ENCODE data around the gene TUNAR. TPM values are rescaled to one million over a fixed set of nuclear protein-coding genes. Genes with fewer than 3 reads are reported as not detected.

The TUNAR gene
- total and polyA plus RNA-seq, 12 donors: 0.06 TPM; not detected in 11

DNA sequence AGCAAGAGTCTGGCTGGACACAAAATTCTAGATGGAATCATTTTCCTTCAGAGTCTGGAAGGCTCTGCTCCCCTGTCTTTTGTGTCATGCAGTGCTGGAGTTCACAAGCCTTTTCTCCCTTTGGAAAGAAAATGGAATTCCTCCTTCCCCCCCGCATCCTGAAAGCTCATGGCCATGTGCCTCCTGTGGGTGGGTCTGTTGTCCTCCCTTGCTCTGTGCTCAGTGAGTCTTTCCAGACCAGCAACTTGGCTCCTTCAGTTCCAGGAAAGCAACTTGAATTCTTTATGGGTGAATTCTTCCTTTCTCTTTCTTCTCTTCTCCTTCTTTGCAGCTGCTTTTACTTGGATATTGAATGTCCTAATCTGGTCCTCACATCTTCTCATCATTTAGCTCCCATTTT lies 70.2 kb downstream of the TUNAR start:
- H3K27me3 ChIP-seq: no peaks in the 10 kb centered on the region
- H3K27ac ChIP-seq: no peak overlapping the region
- DNase-seq: no peak
- WGBS, 4 donors: 61 to 83% (median 72%) methylated on average over 1 of the region's 1 CpG
- no peak for TF ChIP-seq POLR2A (IDR thresholded peaks at IDR 0.05)
- TF ChIP-seq, protein P1, sequence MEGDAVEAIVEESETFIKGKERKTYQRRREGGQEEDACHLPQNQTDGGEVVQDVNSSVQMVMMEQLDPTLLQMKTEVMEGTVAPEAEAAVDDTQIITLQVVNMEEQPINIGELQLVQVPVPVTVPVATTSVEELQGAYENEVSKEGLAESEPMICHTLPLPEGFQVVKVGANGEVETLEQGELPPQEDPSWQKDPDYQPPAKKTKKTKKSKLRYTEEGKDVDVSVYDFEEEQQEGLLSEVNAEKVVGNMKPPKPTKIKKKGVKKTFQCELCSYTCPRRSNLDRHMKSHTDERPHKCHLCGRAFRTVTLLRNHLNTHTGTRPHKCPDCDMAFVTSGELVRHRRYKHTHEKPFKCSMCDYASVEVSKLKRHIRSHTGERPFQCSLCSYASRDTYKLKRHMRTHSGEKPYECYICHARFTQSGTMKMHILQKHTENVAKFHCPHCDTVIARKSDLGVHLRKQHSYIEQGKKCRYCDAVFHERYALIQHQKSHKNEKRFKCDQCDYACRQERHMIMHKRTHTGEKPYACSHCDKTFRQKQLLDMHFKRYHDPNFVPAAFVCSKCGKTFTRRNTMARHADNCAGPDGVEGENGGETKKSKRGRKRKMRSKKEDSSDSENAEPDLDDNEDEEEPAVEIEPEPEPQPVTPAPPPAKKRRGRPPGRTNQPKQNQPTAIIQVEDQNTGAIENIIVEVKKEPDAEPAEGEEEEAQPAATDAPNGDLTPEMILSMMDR (IDR thresholded peaks at IDR 0.05): no peak
- intact Hi-C loops (cut with DNase I): no loop called here
- H3K4me1 ChIP-seq (replicated peaks in 1 of 2): no peaks in the 10 kb centered on the region
- H3K4me3 ChIP-seq: no peak overlapping the region
- H3K9me3 ChIP-seq (replicated peaks in 1 of 3): no peaks in the 10 kb centered on the region
- no peaks in the 10 kb centered on the region for H3K36me3 ChIP-seq (replicated peaks in 1 of 2)

DNA sequence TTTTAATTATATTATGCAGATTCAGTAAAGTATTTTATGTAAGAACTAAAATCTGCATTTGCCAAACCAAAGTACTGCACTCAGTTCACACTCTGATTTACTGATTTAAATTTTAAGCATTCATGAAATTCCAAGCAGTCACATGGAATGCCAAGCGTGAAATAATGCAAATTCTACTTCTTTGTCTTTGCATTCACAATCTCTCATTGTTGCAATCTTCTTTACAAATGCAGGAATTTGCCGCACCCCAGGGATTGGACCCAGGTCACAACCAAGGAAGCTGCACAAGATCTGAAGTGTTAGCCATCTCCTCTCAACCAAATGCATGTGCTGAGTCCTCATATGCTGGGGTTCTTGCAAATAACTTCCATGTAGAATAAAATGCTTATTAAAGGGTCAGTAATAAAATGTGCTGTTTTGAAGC lies 71.9 kb downstream of the TUNAR start:
- Histone ChIP-seq H3K9me3 (replicated peaks in 1 of 3) (no peaks in the 10 kb centered on the region), H3K27me3 (no peaks in the 10 kb centered on the region), H3K4me3 (no peak overlapping the region), H3K36me3 (replicated peaks in 1 of 2) (no peaks in the 10 kb centered on the region), H3K27ac (no peak overlapping the region), H3K4me1 (replicated peaks in 1 of 2) (no peaks in the 10 kb centered on the region)
- intact Hi-C loops (cut with DNase I): no loop called here
- no peak for DNase-seq
- no peak for TF ChIP-seq POLR2A (IDR thresholded peaks at IDR 0.05)
- TF ChIP-seq, protein P1 (IDR thresholded peaks at IDR 0.05): no peak
- 8 to 12% (median 9%) methylated on average over 2 of the region's 2 CpGs for WGBS, 4 donors

GRCh38 chr14:95951359-95951758 lies 74.7 kb downstream of the TUNAR start:
- TF ChIP-seq, protein P1 (IDR thresholded peaks at IDR 0.05): no peak
- no peak for TF ChIP-seq POLR2A (IDR thresholded peaks at IDR 0.05)
- Histone ChIP-seq H3K9me3 (replicated peaks in 1 of 3) (no peaks in the 10 kb centered on the region), H3K4me1 (replicated peaks in 1 of 2) (no peaks in the 10 kb centered on the region), H3K27ac (no peak overlapping the region), H3K27me3 (no peaks in the 10 kb centered on the region), H3K4me3 (no peak overlapping the region), H3K36me3 (replicated peaks in 1 of 2) (no peaks in the 10 kb centered on the region)
- WGBS, 4 donors: 64 to 75% (median 70%) methylated on average over 4 of the region's 4 CpGs
- no peak for DNase-seq
- intact Hi-C loops (cut with DNase I): no loop called here

GRCh38 chr14:95953111-95953724 lies 76.6 kb downstream of the TUNAR start:
- 47 to 59% (median 48%) methylated on average over 5 to 8 of the region's 8 CpGs for WGBS, 4 donors
- H3K27me3 ChIP-seq: no peaks in the 10 kb centered on the region
- H3K27ac ChIP-seq: no peak overlapping the region
- no peak for DNase-seq
- TF ChIP-seq, protein P1 (IDR thresholded peaks at IDR 0.05): no peak
- no peak for TF ChIP-seq POLR2A (IDR thresholded peaks at IDR 0.05)
- H3K4me1 ChIP-seq (replicated peaks in 1 of 2): no peaks in the 10 kb centered on the region
- H3K36me3 ChIP-seq (replicated peaks in 1 of 2): no peaks in the 10 kb centered on the region
- H3K9me3 ChIP-seq (replicated peaks in 1 of 3): no peaks in the 10 kb centered on the region
- no peak overlapping the region for H3K4me3 ChIP-seq
- intact Hi-C loops (cut with DNase I): no loop called here

All from adrenal gland (tissue), 12 donors.